ENCODE data around the gene TICAM2.

The TICAM2 gene

DNA sequence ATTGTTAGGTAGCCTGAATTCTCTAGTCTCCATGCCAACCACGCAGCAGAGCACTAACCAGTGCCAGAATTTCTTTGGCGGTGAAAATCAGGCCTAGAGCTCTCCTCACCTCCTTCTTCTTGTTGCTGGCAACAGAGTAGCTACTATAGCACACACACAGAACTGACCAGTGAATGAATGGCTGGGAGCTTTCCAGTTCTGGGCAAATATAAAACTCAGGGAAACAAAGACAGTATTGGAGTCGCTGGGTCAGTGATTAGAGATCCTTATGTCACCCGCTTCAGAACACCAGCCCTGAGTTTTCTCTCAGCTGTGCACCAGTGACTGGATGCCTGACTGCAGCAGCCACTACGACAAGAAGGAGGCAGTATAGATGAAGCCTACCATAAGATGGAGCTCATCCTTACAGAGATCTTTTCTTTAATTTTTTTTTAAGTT, 30.8 kb downstream of the TICAM2 start:
- DNase-seq (ENCODE audit: low read depth in 1 of 2, low spot score in 1 of 2), result no peak

DNA sequence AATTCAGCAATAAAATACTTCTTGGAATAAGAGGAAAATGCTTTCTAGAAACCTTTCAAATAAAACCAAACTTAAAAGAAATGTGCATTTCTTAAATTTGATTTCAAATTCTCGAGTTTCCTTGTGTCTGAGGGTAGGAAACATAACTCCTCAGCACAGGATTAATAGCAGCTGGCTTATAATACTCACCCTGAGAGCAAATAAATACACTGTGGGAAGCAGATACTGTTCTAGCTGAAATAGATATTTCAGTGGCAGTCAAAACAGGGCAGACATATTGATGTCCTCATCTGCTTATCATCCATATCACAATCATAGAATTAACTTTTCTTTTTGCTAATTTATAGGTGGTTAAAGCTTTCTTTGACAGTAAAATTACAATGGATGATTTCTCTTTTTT, 33.6 kb downstream of the TICAM2 start:
- DNase-seq (ENCODE audit: low read depth in 1 of 2, low spot score in 1 of 2), result no peak

DNA sequence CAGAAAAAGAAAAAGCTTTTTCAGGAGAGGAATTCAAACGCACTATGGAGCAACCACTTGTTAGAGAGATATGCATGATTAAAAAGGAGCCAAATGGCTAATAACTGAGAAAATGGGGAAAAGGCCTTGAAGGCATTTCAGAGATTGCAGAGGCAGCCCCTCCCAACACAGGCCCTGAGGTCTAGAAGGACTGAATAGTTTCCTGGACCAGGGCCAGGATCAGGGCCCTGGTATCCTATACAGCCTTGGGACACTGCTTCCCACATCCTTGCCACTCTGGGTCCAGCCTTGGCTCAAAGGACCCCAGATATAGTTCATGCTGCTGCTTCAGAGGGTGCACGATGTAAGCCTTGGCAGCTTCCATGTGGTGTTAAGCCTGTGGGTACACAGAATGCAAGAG, 37.0 kb downstream of the TICAM2 start:
- DNase-seq (ENCODE audit: low read depth in 1 of 2, low spot score in 1 of 2), result no peak

DNA sequence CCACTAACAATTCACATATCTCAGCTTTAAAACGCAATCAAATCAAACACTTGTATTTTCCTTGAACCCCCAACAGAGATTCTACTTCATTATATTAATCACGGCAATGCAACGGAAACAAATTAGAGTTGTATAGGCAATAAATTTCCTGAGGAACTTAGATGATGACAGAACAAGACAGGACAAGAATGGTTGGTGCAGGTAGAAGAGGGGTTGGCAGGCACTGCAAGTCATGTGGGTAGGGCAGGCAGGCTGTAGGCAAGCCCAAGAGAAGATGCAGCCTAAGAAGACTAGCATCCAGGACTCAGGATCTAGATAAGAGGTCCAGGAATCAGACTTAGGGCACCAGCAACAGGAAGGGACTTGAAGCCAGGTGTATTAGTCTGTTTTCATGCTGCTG, 41.1 kb downstream of the TICAM2 start:
- DNase-seq (ENCODE audit: low read depth in 1 of 2, low spot score in 1 of 2), result no peak

DNA sequence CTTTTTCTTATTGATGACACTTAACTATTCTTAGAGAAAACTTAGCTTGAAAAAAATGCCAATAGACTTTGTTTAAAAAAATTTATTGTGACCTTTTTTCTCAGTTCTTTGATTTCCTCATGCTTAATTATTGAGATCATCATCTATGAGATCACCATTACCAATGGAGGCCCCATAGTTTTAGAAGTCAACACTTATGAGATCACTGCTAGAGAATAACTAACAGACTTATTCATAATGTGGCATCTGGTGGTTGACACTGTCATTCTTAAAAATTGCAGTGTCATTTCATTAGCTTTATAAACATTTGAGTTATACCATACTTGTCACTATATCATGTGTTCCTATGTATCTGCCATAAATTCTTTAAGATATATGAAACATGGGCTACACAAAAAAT, 42.8 kb downstream of the TICAM2 start:
- DNase-seq (ENCODE audit: low read depth in 1 of 2, low spot score in 1 of 2), result no peak

DNA sequence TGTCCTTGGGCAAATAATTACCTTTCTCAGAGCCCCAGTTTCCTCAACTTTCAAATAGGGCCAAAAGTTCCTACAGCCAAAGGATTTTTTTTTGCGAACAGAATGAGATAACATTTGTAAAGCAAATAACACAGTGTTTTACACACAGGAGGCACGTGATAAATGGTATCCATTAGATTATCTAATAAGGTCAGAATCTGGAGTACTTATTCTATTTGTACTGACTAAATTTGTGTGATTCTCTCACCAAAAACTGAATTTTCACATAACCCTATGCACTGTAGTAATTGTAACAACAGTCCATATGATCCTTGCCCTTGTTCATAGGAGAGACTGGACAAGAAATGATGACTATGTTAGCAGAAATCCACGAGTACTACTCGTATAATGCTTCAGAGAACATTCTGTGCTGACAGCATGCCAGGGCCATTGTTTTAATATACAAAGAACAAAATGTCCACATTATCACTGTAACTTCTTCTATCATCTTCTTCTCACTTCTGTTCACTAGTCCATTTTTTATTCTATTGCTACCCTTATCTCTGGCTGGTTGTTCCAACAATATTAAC, 43.8 kb downstream of the TICAM2 start:
- DNase-seq (ENCODE audit: low read depth in 1 of 2, low spot score in 1 of 2), result no peak

DNA sequence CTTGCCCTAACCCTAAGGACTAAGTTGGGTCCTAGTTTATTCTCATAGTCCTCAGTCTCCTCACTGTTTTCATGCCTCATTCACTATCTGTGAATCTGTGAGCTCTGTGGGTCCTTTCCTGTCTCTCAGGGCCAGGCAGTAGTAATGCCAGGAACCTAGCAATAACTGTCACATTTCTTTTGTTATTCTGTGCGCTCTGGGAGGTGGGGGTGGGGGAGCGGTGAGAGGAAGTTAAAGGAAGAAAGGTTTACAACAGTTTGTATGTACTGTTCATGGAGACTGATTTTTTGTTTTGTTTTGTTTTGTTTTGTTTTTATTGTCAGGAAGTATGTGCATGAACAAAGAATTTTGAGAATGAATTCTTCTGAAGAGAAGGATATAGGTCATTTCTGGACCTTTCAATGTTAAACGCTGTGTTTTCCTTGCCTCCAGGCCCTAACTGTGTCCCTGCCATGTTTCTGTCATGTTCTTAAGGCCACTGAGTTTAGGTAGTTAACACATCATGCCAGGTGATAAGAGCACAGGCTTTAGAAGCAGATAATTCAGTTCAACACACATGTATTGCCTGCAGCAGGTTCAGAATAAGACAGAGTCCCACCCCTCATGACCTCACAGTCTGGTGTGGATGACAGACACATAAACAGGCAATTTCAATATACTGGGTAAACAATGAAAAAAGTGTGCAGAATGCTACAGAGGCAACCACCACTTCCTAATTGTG, 44.5 kb downstream of the TICAM2 start:
- no peak for DNase-seq (ENCODE audit: low read depth in 1 of 2, low spot score in 1 of 2)

DNA sequence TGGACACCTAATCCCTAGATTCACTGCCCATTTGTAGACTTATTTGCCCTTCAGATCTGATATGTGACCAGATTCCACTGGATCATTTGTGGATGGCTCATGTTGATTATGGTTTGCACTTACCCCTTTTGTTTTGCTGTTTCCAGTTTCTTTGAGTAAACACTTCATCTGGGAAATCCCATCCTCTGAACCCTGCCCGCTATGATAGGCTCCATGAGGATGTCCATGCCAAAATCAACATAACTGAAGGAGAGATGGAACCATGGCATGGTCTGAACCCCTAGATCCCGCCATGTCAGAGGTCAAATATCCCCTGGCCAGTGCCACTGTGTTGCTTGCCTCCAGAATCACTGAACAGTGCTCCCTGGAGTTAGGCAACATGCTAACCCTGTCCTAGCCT, 46.0 kb downstream of the TICAM2 start:
- DNase-seq (ENCODE audit: low read depth in 1 of 2, low spot score in 1 of 2), result no peak

DNA sequence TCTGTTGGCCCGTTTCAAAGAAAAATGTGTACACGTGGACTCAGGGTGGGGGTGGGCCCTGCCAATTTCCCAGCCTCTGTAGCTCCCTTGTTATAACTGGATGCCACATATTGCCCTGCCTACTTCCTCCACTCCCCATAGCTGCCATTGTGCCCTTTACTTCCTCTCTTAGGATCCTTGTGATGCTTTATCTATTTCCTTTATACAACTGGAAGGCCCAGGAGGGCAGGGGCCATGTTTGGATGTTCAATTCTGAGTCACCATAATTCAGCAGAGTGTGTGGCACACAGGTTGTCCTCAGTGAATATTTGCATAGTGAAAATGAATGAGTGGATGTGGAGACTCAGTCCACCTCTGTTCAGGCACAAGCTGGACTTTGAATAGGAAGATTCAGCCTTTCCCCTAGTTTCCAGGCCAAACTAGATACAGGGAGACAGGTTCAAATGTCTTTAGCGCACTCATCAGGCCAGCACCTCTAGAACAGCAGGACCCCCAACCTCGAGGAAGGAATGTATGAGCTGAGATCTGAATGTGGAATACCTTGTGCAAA, 47.1 kb downstream of the TICAM2 start:
- no peak for DNase-seq (ENCODE audit: low read depth in 1 of 2, low spot score in 1 of 2)

DNA sequence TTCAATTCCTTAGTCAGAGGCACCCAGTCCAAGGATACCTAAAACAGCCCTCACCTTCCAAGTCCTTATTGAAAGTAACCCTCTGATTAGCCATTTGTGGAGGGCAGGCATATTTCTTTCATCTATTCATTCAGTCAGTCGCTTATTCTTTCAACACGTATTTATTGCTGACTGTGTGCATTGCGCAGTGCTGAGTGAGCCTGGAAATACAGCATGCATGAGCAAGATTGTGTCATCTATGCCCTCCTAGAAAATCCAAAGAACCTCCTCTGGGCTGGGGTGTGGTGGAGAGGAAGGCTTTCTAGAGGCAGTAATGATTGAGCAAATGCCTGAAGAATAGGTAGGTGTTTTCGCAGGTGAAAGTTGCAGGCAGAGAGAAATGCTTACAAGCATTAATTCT, 49.2 kb downstream of the TICAM2 start:
- DNase-seq (ENCODE audit: low read depth in 1 of 2, low spot score in 1 of 2), result no peak

DNA sequence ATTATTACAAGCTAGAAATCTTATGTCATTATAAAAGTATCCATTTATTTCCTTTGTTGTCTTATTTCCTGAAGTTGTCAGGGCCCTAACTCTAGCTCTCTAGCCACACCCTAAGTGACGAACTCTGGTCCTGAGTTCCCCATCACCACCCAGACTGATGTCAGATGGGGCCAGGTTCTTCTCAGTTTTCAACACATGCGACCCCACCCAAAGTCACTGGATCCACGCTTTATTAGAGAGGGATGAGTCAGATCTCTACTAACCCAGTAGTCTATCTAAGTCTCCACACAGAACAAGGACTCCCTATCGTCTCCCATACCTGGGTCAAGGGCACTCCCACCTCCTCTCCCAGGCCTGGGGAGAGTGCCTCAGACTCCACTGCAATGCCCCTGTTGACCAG, 50.9 kb downstream of the TICAM2 start:
- no peak for DNase-seq (ENCODE audit: low read depth in 1 of 2, low spot score in 1 of 2)

DNA sequence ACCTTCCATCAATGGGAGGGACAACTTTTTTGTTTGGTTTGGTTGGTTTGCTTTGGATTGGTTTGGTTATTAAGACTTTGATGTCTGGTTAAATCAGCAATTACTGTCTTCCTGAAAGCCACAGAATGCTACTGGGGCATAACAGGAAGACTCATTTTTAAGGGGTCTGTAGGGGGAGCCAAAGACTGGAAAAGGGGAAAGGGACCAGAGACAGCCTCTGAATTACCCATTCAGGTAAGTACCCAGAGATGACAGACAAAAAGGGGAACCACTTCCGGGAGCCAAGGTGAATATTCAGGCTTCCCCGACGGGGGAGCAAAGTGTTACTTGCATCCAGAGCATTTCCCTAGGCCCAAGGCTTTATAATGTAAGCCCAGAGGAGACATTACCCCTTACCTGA, 53.1 kb downstream of the TICAM2 start:
- DNase-seq (ENCODE audit: low read depth in 1 of 2, low spot score in 1 of 2), result no peak

DNA sequence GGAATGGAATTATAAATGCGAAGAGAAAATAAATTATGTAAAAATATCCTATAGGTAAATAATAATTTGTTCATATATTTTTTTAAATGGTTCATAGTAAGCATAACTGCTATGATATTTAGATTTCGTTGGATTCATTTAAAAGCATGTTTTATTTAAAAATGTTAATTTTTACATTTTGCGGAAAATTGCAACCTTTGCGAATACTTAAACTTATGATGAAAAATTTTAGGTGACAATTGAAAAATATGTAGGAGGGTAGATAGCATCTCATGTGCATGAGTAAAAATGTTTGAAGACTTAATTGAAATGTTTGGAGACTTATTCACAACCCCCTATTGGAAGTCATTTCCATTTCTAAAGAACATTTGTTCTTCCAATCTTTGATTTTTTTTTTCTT, 53.6 kb downstream of the TICAM2 start:
- no peak for DNase-seq (ENCODE audit: low read depth in 1 of 2, low spot score in 1 of 2)

DNA sequence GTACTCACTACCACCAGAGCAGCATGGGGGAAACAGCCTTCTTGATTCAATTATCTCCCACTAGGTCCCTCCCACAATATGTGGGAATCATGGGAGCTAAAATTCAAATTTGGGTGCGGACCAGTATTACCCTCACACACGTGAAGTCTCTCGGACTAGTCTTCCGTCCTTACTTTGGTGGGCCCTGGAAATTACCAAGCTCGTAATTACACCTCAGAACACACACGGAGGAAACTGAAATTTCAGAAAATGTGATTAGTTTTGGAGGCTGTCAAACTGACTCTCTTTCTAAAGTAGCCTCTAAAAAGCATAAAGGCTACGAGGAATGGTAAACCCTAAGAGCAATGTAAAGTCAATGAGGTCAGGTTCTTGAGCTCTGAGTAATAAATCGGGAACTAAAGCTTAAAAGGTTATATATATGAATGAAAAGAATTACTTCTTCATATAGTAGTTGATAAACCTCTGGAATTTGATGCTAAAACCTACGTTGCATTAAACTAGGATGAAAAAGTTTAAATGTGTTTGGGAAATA, 56.9 kb downstream of the TICAM2 start:
- no peak for DNase-seq (ENCODE audit: low read depth in 1 of 2, low spot score in 1 of 2)

DNA sequence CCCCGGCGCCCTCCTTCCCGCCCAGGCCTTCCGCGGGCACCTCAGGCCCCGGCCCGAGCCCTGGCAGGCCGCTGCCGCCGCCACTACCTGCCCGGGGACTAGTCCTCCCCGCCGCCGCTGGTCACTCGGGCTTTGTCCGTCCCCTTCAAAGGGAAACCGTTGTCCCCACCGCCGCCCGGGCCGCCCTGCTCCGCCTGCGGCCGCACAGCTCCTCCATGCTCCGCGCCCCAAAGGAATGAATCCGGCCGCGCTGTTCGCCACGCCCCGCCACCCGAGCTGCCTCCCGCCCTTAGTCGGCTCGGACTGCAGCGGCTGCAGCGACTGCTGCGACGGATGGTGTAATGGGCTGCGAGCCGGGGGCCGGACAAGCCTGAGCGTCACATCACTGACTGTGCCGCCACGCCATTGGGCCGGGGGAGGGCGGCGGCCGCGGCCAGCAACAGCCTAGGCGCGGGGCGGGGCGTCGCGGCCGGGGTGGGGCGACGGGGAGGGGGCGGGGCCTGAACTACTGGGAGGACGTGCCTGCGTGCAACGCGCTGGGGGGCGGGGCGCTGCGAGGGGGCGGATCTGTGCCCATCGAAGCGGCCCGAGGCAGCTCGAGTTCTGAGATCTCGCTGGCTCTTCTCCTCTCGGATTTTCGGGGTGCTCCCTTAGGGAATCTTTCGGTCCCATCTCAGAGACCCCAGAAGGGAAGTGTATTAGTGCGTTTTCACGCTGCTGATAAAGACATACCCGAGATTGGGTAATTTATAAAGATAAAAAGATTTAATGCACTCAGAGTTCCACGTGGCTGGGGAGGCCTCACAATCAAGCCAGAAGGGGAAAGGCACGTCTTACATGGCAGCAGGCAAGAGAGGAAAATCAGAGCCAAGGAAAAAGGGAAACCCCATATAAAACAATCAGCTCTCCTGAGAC, 57.6 kb downstream of the TICAM2 start, which contains the start of gene FEM1C:
Gene FEM1C (minus strand): TSS at position 340 of the 915 bp plus-strand sequence. CDS start 1,282 bp downstream, outside the sequence.
- peak; percentile 94 to 98 for DNase-seq (ENCODE audit: low read depth in 1 of 2, low spot score in 1 of 2)

DNA sequence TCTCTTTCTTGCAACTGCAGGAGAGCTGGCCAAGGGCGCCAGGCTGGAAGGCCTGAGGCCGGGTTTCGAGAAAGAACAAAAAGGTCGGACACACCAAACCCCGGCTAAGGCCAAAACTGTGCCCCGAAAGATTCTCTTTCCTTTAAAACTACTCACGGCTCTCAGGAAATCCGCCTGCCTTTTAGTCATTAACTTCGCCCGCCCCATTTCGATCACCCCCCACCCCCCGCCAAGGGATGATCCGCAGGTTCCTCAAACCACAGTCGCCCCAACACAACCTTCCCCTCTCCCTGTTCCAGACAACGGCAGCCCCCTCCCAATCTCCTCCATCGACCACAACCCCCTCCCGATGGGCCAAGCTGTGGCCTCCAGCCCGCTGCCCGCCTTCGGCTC, 58.2 kb downstream of the TICAM2 start:
- DNase-seq (ENCODE audit: low read depth in 1 of 2, low spot score in 1 of 2), result peak; percentile 16 to 19

DNA sequence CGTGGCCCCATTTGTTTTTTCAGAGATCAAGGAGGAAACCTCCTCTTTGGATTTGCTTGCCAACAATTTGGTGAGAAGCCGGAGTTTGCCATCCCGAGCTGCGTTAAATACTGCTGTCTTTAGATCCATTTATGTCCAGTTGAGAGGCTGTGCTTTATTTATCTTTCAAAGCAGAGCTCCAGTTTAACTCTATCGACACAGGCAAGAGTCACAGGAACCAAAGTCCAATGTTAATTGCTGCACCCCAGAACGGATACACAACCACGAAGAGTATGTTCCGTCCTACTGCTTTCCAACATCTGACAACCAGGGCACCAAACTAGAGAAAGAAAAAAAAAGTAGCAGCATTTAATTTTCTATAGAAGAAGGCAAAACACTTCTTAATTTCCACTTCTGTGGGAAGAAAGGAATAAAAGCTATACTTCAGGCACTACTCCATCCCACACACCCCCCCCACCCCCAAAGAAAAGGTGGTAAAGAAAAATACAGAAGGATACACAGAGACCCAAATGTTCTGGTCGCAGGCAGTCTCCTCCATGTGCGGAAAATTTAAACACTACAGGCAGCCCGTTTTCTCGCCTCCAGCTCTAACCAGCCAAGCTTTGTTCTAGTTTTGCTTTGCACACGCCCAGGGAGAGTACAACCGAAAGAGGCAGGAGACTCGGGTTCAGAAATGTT, 58.8 kb downstream of the TICAM2 start:
- DNase-seq (ENCODE audit: low read depth in 1 of 2, low spot score in 1 of 2), result no peak

DNA sequence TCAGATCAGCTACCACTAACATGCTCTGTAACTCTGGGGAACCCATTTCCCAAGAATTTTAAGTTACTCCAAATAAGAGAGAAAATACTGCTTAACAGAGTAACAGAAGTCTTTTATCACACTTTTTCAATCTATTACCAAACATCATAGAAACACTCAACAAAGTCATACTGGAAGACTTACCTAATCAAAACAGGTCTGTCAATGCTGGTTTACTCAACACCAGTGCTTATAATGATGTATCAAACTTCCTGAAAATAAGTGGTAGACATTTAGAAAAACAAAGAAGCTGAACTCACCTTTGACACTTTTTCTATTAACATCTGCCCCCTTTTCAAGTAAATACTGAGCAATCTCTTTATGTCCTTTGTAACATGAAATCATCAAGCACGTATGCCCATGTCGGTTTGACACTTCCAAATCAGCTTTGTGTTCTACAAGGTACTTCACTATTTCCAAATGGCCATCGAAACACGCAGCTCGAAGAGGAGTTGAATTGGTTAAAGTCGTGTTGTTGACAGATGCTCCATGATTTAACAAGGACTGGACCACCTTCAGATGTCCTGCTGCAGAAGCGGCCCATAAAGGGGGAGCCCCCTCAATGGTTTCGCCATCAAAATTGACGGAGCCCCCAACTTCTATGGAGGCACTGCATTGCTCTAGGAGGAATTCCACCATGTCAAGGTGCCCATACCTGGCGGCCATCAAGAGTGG, 59.5 kb downstream of the TICAM2 start:
- no peak for DNase-seq (ENCODE audit: low read depth in 1 of 2, low spot score in 1 of 2)

DNA sequence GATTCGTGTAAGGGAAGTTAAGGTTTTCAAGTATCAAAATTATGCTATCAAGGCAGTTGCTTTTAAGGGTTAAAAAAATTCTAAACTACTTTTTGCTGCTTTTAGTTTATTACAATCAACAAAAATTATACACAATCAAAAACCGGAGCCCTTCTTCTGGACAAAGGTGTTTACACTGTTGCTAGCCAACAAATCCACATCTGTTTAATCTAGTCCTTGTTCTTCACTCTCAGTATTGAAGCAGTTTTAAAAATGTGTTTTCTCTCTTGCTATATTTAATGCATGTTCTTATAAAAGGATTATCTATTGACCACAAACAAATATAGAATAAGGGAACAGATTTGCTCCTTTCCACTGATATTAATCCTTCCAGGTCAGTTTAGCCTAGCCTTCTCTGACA, 60.2 kb downstream of the TICAM2 start:
- no peak for DNase-seq (ENCODE audit: low read depth in 1 of 2, low spot score in 1 of 2)

DNA sequence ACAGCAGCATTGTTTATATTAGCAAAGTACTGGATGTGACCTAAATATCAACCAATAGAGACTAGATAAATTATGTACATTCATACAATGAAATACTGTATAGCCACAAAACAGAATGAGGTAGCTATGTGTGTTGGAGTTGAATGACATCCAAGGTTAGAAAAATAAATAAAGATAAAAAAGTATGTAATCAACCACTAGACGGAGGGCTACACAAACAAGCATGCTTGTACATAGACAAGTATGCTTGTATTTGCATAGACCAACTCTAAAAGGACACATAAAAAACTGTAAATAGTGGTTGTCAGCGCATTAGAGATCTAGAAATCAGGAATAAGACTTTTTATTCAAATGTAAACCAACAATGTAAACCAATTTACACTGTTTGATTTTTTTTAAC, 60.7 kb downstream of the TICAM2 start:
- DNase-seq (ENCODE audit: low read depth in 1 of 2, low spot score in 1 of 2), result no peak

Measured in activated T-helper 1 cell treated with anti-CD3 and anti-CD28 coated beads, Interleukin-2, amount 50 U/mL, for 16 hours (primary cell).